Activated naive CD4-positive, alpha-beta T cell treated with Interleukin-2 at 50 U/mL for 16 hours (primary cell): ENCODE results near the gene NOS1AP.

Experiments used
- DNase-seq: peaks from one replicate; pipeline ENCODE4 v3.0.0-alpha.2; 2020

Gene NOS1AP

GRCh38 chr1:162141281-162142054 lies 72.0 kb downstream of the NOS1AP start:
- no peak for DNase-seq

GRCh38 chr1:162142968-162143367 lies 73.5 kb downstream of the NOS1AP start:
- DNase-seq = no peak

GRCh38 chr1:162144268-162144667 lies 74.8 kb downstream of the NOS1AP start:
- no peak for DNase-seq

GRCh38 chr1:162144853-162145252 lies 75.4 kb downstream of the NOS1AP start:
- DNase-seq = no peak

GRCh38 chr1:162145280-162145965 lies 75.9 kb downstream of the NOS1AP start:
- no peak for DNase-seq

DNA sequence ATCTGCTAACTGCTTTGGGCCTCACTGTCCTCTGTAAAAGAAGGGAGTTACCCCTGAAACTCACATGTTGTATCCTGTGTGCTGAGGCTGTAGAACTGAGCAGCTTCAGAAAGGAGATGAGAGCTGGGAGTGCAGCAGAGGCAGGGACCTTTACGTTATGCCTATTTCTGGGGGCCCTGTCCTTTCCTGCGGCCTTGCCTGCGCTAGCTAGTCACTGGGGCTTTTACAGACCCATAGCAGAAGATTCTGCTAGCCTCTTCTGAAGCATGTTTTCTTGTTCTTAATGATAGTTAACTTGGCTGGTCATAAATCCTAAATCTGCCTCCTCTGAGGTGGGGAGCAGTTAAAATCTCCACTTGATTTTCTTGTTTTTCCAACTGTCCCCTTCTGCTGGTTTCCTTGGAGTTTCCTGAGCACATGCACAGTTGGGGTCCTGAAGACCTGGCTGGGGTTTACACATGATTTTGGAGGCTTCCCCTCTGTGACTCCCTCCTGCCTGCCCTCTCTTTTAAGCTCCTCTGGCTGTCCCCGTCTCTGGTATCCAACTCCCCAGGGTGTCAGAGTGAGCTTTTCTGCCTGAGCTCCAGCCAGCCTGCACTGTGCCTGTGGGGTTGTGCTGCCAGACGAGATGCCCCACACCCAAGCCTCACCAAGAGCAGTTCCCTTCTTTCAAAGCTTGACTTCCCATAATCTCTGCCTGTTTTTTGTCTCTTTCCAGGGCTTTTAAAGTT lies 76.6 kb downstream of the NOS1AP start:
- DNase-seq = no peak

GRCh38 chr1:162147760-162148159 lies 78.3 kb downstream of the NOS1AP start:
- no peak for DNase-seq

DNA sequence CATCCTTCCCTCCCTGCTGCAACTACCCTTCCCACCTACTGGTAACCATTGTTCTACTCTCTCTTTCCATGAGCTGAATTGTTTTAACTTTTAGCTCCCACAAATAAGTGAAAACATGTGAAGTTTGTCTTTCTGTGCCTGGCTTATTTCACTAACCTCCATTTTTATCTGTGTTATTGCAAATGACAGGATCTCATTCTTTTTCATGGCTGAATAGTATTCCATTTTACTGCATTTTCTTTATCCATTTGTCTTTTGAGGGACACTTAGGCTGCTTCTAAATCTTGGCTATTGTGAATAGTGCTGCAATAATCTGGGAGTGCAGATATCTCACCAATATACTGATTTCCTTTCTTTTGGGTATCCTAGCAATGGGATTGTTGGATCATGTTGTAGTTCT lies 80.6 kb downstream of the NOS1AP start:
- no peak for DNase-seq

GRCh38 chr1:162151900-162152829 lies 82.7 kb downstream of the NOS1AP start:
- DNase-seq = no peak

DNA sequence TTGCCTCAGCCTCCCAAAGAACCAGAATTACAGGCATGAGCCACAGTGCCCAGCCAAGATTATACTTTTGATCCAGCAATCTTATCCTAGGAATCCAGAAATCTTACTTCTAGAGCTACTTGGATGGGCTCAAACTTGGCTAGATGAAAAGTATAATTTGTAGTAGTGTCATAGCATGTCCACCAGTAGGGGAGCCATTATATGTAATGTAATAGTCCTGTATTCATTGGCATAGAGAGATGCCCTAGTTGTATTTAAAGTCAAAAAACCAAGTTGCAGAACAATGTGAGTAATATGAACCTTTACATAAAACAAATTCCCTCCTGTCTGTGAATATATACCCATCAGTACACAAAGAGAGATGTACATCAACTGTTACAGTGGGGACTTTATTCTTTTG lies 83.9 kb downstream of the NOS1AP start:
- DNase-seq = no peak

DNA sequence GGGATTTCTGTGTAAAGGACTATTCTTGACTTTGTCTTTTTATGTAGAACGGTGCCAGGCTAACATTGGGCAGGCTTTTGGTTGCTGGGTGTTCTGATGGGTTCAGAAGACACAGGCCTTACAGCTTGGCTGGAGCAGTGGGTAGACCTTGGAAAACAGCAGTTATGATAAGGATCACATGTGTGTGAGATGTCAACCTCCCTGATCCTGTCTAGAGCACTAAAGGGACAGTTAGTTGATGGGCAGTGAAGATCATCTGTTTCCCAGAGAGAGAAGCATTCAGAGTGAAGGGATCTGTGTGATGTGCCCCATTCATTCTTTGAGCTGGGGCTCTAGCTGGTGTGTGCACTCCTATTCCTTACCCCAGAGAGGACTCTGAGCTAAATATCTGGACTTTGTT lies 88.0 kb downstream of the NOS1AP start:
- no peak for DNase-seq

DNA sequence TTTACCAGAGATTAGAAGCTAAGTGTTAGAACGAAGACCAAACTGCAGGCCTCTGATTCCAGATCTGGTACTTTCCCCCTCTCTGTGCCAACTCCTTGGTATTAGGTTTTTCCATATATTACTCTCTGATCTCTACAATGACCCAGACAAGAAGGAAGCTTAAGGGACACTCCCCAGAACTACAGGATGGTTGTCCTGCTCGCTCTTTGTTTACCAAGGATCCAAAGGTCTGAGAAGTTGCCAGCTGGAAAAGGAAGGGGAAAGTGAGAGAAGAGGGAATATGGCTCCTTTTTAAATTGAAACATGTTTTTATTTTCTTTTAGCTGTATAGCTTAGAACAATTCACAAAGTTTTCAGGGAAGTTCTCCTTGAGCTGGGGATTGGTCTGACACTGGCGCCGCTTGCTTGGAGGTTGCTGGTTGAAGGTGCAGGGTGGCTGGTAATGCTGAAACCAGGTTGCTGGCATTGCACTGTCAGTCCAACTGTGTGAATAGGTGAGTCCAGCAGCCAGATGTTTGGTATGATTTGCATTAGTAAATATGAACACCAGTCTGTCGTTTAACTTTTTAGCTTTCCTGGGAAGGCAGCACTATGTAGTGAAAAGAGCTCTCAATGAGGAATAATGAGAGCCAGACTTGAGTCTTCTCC lies 89.3 kb downstream of the NOS1AP start:
- DNase-seq = no peak

GRCh38 chr1:162159515-162159914 lies 90.0 kb downstream of the NOS1AP start:
- DNase-seq = no peak

DNA sequence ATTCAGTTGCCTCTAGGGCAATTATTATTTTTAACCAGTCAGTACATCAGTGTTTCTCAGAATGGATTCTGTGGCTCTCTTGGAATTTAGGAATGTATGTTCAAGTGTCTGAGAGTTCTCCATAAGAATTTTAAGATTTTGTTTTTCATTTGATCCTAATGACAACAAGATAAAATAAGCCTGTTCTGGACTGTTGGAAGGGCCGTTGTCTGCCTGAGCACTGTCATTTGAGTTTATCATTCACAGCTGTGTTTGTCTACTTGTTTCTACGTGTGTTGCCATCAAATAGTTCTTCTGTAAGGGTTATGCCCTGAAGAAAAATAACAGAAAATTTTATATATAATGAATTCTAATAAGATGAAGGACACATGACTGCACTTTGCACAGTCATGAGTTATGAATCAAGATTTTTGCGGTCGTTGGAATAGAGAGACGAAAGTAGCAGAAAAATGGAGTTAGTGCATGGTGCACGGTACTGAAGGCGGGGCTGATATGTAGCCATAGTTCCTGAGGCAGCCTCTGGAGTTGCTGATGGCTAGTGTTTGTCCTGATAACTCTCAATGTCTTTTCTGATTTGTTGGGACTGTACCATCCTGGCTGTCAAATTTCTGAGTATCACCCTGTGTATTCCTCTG lies 92.5 kb downstream of the NOS1AP start:
- DNase-seq = no peak

- no peak for DNase-seq
Observed at GRCh38 chr1:162165528-162165927, 96.0 kb downstream of the NOS1AP start.

DNA sequence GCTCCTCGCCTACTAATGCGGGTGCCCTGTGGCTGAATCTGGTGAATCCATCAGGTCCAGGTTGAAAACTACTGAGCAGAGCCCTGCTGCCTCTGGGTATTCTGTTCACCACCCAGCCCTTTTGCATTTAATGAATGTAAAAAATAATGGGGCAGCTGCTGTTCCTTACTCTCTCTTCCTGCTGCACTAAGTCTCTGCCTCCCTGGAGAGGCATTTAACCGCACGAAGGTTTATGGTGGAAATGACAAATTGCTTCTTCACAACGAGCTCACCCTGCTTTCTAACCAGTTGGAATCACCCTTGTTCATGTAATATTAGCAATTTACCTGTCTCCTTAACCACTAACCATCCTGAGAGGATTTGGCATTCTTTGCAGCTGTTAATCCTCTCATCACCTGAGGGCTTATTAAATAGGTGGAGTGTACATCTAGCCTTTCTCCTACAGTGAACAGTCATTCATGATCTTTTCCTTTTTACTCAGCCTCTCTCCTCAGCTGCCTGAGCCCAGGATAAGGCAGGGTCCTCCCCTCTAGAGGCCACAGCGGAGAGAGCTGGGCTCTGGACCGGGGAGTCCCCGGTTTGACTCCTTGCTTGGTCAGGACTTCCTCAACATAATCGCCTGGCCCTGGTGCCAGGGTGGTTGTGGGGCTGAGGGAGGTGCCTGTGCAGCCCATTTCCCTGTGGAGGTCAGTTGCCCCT lies 97.6 kb downstream of the NOS1AP start:
- no peak for DNase-seq

DNA sequence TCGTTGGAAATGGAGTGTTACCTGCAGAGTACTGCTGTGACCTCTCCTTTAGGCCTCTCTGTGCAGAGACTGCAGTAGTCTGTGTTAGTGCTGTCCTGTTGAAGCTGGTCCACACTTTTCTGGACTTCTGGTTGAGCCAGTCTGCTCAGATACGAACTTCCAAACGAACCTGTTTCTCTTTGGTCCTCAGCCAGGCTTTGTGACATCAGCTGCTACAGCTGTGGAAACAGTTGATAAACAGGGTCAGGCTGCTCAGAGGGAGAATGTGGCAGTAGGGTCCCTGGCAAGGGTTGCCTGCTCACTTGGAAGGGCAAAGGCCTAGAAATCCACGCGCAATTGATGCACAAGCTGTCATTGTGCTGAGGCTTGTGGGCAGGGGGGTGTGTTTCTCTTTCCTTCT lies 98.8 kb downstream of the NOS1AP start:
- DNase-seq = no peak

GRCh38 chr1:162169031-162169790 lies 99.7 kb downstream of the NOS1AP start:
- DNase-seq = no peak

DNA sequence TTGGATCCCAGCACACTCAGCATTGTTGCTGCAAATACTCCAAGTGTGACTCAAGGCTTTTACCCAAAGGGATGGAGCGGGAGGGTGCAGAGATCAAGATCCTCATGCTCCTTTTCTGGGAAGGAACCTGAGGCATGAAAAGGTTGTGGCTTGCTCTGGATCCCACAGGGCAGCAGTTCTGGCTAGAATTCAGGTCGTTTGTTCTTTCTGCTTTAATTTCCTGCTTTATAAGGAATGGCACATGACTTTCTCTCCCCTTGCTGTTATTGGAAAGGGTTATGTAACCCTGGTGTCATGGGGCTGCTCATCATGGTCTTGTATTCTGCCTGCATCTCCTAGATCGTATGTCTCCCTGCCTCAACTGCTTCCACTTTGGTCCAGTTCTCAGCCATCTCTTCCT lies 101.6 kb downstream of the NOS1AP start:
- no peak for DNase-seq
